Activated naive CD4-positive, alpha-beta T cell treated with anti-CD3 and anti-CD28 coated beads, Interleukin-2, amount 50 U/mL, for 24 hours (primary cell): Measurements from ENCODE around the gene KCNK5.

Experiments
- H3K27ac Mint-ChIP-seq: one replicate; pipeline ENCODE4 v1.8.0; 2021; ENCODE audit warnings: mild to moderate bottlenecking, mixed read lengths
- H3K27me3 Mint-ChIP-seq: one replicate; pipeline ENCODE4 v1.8.0; 2021; ENCODE audit warnings: mixed read lengths
- H3K36me3 Mint-ChIP-seq: one replicate; pipeline ENCODE4 v1.8.0; 2021; ENCODE audit warnings: mixed read lengths
- H3K4me1 Mint-ChIP-seq: one replicate; pipeline ENCODE4 v1.8.0; 2021; ENCODE audit warnings: mixed read lengths
- H3K4me3 Mint-ChIP-seq: one replicate; pipeline ENCODE4 v1.8.0; 2021; ENCODE audit warnings: mild to moderate bottlenecking, mixed read lengths
- H3K9me3 Mint-ChIP-seq: one replicate; pipeline ENCODE4 v1.8.0; 2021; ENCODE audit warnings: mixed read lengths

Gene KCNK5, protein sequence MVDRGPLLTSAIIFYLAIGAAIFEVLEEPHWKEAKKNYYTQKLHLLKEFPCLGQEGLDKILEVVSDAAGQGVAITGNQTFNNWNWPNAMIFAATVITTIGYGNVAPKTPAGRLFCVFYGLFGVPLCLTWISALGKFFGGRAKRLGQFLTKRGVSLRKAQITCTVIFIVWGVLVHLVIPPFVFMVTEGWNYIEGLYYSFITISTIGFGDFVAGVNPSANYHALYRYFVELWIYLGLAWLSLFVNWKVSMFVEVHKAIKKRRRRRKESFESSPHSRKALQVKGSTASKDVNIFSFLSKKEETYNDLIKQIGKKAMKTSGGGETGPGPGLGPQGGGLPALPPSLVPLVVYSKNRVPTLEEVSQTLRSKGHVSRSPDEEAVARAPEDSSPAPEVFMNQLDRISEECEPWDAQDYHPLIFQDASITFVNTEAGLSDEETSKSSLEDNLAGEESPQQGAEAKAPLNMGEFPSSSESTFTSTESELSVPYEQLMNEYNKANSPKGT

GRCh38 chr6:39228992-39229767 is at the start of gene KCNK5:
KCNK5 (minus strand) TSS chr6:39229475; CDS start chr6:39229111, 364 bp downstream.
- peak within 1 kb of the TSS; percentile 84 for H3K4me3 Mint-ChIP-seq
- peaks cover 42% of the 10 kb centered on the region for H3K4me1 Mint-ChIP-seq
- H3K27me3 Mint-ChIP-seq, result no peaks in the 10 kb centered on the region
- no peaks in the 10 kb centered on the region for H3K9me3 Mint-ChIP-seq
- H3K27ac Mint-ChIP-seq, result peak within 1 kb of the TSS; percentile 55
- H3K36me3 Mint-ChIP-seq, result no peaks in the 10 kb centered on the region

GRCh38 chr6:39276379-39276995 is 47.2 kb upstream of the KCNK5 start:
- no peak overlapping the region for H3K27ac Mint-ChIP-seq
- H3K9me3 Mint-ChIP-seq, result no peaks in the 10 kb centered on the region
- H3K4me3 Mint-ChIP-seq, result no peak overlapping the region
- no peaks in the 10 kb centered on the region for H3K27me3 Mint-ChIP-seq
- H3K4me1 Mint-ChIP-seq, result no peaks in the 10 kb centered on the region
- no peaks in the 10 kb centered on the region for H3K36me3 Mint-ChIP-seq

DNA sequence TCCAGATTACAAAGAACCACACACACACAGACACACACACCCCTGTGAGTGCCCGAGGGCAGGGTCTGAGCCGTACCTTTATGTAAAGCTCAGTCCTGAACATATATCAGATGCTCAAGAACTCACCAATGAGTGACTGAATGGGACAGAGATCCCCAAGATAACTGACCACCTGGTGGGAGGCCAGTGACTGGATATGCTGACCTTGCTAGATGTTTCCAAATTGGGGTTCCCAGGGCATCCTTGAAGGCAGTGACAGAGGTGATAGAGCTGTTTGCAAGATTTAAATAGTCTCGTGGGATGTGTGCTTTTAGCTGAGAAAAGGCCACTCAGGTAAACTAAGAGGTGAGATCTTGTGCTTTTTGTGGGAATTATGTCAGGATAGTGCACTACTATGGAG is 45.6 kb upstream of the KCNK5 start:
- H3K36me3 Mint-ChIP-seq, result no peaks in the 10 kb centered on the region
- H3K4me1 Mint-ChIP-seq, result no peaks in the 10 kb centered on the region
- no peaks in the 10 kb centered on the region for H3K9me3 Mint-ChIP-seq
- H3K27me3 Mint-ChIP-seq, result no peaks in the 10 kb centered on the region
- peak overlapping the region; percentile 6 for H3K27ac Mint-ChIP-seq
- H3K4me3 Mint-ChIP-seq, result no peak overlapping the region

GRCh38 chr6:39274471-39274870 is 45.2 kb upstream of the KCNK5 start:
- no peak overlapping the region for H3K4me3 Mint-ChIP-seq
- H3K27ac Mint-ChIP-seq, result no peak overlapping the region
- H3K9me3 Mint-ChIP-seq, result no peaks in the 10 kb centered on the region
- H3K36me3 Mint-ChIP-seq, result no peaks in the 10 kb centered on the region
- no peaks in the 10 kb centered on the region for H3K4me1 Mint-ChIP-seq
- H3K27me3 Mint-ChIP-seq, result no peaks in the 10 kb centered on the region

DNA sequence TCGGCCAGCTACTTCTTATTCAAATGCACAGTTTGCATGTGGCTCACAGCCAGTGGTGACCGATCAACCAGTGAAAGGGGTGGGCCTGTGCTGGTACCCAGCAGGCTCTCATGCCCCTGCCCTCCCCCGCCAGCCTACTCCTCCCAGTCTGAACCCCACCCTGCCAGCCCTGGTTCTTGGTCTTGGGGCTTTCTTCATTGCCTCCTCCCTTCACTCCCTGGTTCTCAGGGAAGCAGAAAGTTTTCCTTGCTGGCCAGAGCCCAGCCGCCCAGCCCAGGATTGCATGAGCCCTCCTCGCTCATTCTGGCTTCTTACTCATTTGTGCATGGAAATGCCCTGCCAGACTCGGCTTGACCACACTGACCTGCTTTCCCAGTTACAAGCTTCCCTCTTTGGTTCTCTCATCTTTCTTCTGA is 44.1 kb upstream of the KCNK5 start:
- no peaks in the 10 kb centered on the region for H3K9me3 Mint-ChIP-seq
- no peak overlapping the region for H3K4me3 Mint-ChIP-seq
- H3K36me3 Mint-ChIP-seq, result no peaks in the 10 kb centered on the region
- H3K27ac Mint-ChIP-seq, result no peak overlapping the region
- no peaks in the 10 kb centered on the region for H3K4me1 Mint-ChIP-seq
- no peaks in the 10 kb centered on the region for H3K27me3 Mint-ChIP-seq

- Mint-ChIP-seq H3K27me3 (no peaks in the 10 kb centered on the region), H3K9me3 (no peaks in the 10 kb centered on the region), H3K4me1 (no peaks in the 10 kb centered on the region), H3K36me3 (no peaks in the 10 kb centered on the region), H3K27ac (no peak overlapping the region), H3K4me3 (no peak overlapping the region)
These were observed 40.7 kb upstream of the KCNK5 start for GRCh38 chr6:39269961-39270360.

- no peaks in the 10 kb centered on the region for H3K36me3 Mint-ChIP-seq
- no peak overlapping the region for H3K27ac Mint-ChIP-seq
- no peak overlapping the region for H3K4me3 Mint-ChIP-seq
- peaks cover 3% of the 10 kb centered on the region for H3K4me1 Mint-ChIP-seq
- H3K27me3 Mint-ChIP-seq, result no peaks in the 10 kb centered on the region
- H3K9me3 Mint-ChIP-seq, result no peaks in the 10 kb centered on the region
These were observed 39.4 kb upstream of the KCNK5 start for GRCh38 chr6:39268721-39269120.

DNA sequence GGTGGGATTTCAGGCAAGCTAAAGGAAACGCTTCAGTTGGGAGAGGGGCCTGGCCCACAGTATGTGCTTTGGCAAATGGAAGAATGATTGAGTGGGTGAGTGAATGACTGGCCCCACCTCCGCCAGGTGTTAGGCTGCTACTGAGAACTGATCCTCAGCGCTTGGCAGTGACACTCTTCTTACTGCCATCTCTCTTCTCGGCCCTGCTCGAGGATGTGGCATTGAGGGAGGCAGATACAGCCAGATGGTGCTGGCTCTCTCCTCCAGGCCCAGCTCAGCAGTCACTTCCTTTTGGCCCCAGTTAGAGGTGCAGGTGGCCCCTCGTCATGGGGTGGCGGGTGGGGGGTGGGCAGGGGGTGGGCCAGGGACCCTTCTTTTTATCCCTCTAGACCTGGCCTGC is 38.9 kb upstream of the KCNK5 start:
- H3K4me3 Mint-ChIP-seq, result no peak overlapping the region
- H3K4me1 Mint-ChIP-seq, result peaks cover 8% of the 10 kb centered on the region
- H3K27ac Mint-ChIP-seq, result no peak overlapping the region
- H3K9me3 Mint-ChIP-seq, result no peaks in the 10 kb centered on the region
- no peaks in the 10 kb centered on the region for H3K36me3 Mint-ChIP-seq
- H3K27me3 Mint-ChIP-seq, result no peaks in the 10 kb centered on the region

GRCh38 chr6:39266782-39267355 is 37.6 kb upstream of the KCNK5 start:
- peaks cover 10% of the 10 kb centered on the region for H3K4me1 Mint-ChIP-seq
- H3K36me3 Mint-ChIP-seq, result no peaks in the 10 kb centered on the region
- no peak overlapping the region for H3K4me3 Mint-ChIP-seq
- H3K27me3 Mint-ChIP-seq, result no peaks in the 10 kb centered on the region
- no peak overlapping the region for H3K27ac Mint-ChIP-seq
- no peaks in the 10 kb centered on the region for H3K9me3 Mint-ChIP-seq

DNA sequence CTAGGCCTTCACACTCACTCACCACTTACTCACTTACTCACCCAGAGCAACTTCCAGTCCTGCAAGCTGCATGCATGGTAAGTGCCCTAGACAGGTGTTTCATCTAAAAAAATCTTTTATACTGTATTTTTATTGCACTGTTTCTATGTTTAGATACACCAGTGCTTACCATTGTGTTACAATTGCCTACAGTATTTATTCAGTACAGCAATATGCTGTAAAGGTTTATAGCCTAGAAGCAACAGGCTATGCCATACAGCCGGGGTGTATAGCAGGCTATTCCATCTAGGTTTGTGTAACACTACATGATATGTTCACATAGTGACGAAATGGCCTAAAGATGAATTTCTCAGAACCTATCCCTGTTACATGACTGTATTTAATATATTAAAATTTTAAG is 37.1 kb upstream of the KCNK5 start:
- Mint-ChIP-seq H3K4me3 (no peak overlapping the region), H3K9me3 (no peaks in the 10 kb centered on the region), H3K27me3 (peaks cover 1% of the 10 kb centered on the region), H3K27ac (no peak overlapping the region), H3K4me1 (peaks cover 10% of the 10 kb centered on the region), H3K36me3 (no peaks in the 10 kb centered on the region)

- peaks cover 4% of the 10 kb centered on the region for H3K27me3 Mint-ChIP-seq
- H3K4me1 Mint-ChIP-seq, result peaks cover 10% of the 10 kb centered on the region
- H3K9me3 Mint-ChIP-seq, result no peaks in the 10 kb centered on the region
- H3K4me3 Mint-ChIP-seq, result no peak overlapping the region
- peak overlapping the region; percentile 44 for H3K27ac Mint-ChIP-seq
- H3K36me3 Mint-ChIP-seq, result no peaks in the 10 kb centered on the region
These were observed 34.2 kb upstream of the KCNK5 start for GRCh38 chr6:39263303-39264037.

GRCh38 chr6:39261751-39262150 is 32.5 kb upstream of the KCNK5 start:
- Mint-ChIP-seq H3K36me3 (no peaks in the 10 kb centered on the region), H3K4me3 (no peak overlapping the region), H3K9me3 (no peaks in the 10 kb centered on the region), H3K4me1 (peaks cover 10% of the 10 kb centered on the region), H3K27ac (no peak overlapping the region), H3K27me3 (peaks cover 4% of the 10 kb centered on the region)

- H3K9me3 Mint-ChIP-seq, result no peaks in the 10 kb centered on the region
- no peaks in the 10 kb centered on the region for H3K36me3 Mint-ChIP-seq
- H3K4me3 Mint-ChIP-seq, result no peak overlapping the region
- H3K27ac Mint-ChIP-seq, result no peak overlapping the region
- H3K27me3 Mint-ChIP-seq, result peaks cover 4% of the 10 kb centered on the region
- peaks cover 10% of the 10 kb centered on the region for H3K4me1 Mint-ChIP-seq
These were observed 31.7 kb upstream of the KCNK5 start for GRCh38 chr6:39260953-39261352.

- peaks cover 10% of the 10 kb centered on the region for H3K4me1 Mint-ChIP-seq
- no peaks in the 10 kb centered on the region for H3K9me3 Mint-ChIP-seq
- no peaks in the 10 kb centered on the region for H3K36me3 Mint-ChIP-seq
- no peak overlapping the region for H3K4me3 Mint-ChIP-seq
- H3K27me3 Mint-ChIP-seq, result peaks cover 4% of the 10 kb centered on the region
- H3K27ac Mint-ChIP-seq, result no peak overlapping the region
These were observed 31.2 kb upstream of the KCNK5 start for GRCh38 chr6:39260456-39260855.
